Body of pancreas (tissue), 4 donors: ENCODE measurements around the gene ACKR3.

Source experiments
- POLR2A ChIP-seq, 3 donors: fragments of 450-650 bp; IDR thresholded peaks; one replicate each; pipeline ENCODE4 v1.6.1; 2016; ENCODE audit warnings: antibody characterized with exemption in 3 of 3, mild to moderate bottlenecking in 2 of 3
- TF ChIP-seq, protein P1 (sequence below), 7 experiments: fragments of 450-650 bp in 4 of 7; fragments of 200-600 bp in 3 of 7; sonication (generic) in 3 of 7; IDR thresholded peaks; one replicate each; pipeline ENCODE4 v1.5.1; 2016 to 2019; ENCODE audit warnings: antibody characterized with exemption in 7 of 7

DNA sequence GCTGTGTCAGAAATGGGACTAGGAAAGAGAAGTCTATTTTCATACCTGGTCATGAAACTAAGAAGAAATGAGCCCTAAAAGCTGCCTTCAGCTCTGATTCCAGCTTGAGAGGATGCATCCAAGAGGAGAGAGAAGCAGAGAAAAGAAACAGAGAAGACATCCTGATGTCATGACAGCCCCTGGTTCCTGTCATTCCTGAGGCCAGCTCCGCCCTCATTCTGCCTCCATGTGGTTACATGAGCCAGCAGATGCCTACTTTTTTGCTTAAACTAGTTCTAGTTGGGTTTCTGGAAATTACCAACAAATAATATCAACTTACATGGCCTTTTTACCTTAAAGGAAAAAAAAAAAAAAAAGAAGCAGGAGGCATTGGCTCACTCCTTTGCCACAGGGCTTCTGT lies 14.1 kb upstream of the ACKR3 start:
- TF ChIP-seq, protein P1, sequence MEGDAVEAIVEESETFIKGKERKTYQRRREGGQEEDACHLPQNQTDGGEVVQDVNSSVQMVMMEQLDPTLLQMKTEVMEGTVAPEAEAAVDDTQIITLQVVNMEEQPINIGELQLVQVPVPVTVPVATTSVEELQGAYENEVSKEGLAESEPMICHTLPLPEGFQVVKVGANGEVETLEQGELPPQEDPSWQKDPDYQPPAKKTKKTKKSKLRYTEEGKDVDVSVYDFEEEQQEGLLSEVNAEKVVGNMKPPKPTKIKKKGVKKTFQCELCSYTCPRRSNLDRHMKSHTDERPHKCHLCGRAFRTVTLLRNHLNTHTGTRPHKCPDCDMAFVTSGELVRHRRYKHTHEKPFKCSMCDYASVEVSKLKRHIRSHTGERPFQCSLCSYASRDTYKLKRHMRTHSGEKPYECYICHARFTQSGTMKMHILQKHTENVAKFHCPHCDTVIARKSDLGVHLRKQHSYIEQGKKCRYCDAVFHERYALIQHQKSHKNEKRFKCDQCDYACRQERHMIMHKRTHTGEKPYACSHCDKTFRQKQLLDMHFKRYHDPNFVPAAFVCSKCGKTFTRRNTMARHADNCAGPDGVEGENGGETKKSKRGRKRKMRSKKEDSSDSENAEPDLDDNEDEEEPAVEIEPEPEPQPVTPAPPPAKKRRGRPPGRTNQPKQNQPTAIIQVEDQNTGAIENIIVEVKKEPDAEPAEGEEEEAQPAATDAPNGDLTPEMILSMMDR (IDR thresholded peaks at IDR 0.05) = no peak
- no peak for TF ChIP-seq POLR2A (IDR thresholded peaks at IDR 0.05)
